ENCODE results near the gene ABCF2. TPM values are rescaled to one million over a fixed set of nuclear protein-coding genes. Genes with fewer than 3 reads are reported as not detected.

Gene ABCF2
- total RNA-seq, 1 experiment from 2014 or later, result 63.7 TPM

GRCh38 chr7:151210087-151210854, 16.7 kb downstream of the ABCF2 start, which contains the start of gene H2BK1:
Gene H2BK1, minus strand, starts transcription at chr7:151210488. Its CDS starts 170 bp downstream, at chr7:151210318.
- ATAC-seq (no peak), DNase-seq (ENCODE audit: low read depth, low spot score) (no peak)
- H4K20me1 ChIP-seq (ENCODE audit: insufficient read depth), result no peaks in the 10 kb centered on the region
- POLR2A ChIA-PET, result no interaction called here
- H3K4me2 ChIP-seq (ENCODE audit: low read length), result no peak within 1 kb of the TSS
- H3K27ac ChIP-seq (ENCODE audit: low read depth, low read length), result no peak within 1 kb of the TSS
- no peaks in the 10 kb centered on the region for H3K4me1 ChIP-seq (ENCODE audit: control insufficient read depth in 1 of 2, insufficient read depth in 2 of 2, low read length in 2 of 2)
- CTCF ChIA-PET, result no interaction called here
- no peaks in the 10 kb centered on the region for H3K27me3 ChIP-seq (ENCODE audit: insufficient read depth, low read length)
- intact Hi-C loops (cut with micrococcal nuclease), result no loop called here
- H2AFZ ChIP-seq (ENCODE audit: low read depth, low read length, poor library complexity, severe bottlenecking), result no peak within 1 kb of the TSS
- no peak within 1 kb of the TSS for H3K9ac ChIP-seq (ENCODE audit: low read length)
- peaks cover 14 to 25% of the 10 kb centered on the region in 2 experiments; a peak in 3 of 4 replicates for H3K36me3 ChIP-seq (ENCODE audit: control insufficient read depth in 1 of 2, insufficient read depth in 2 of 2, low read length in 2 of 2)
- TF ChIP-seq ZFX (IDR thresholded peaks at IDR 0.05) (no peak), CEBPB (IDR thresholded peaks at IDR 0.05; ENCODE audit: low read depth) (no peak), SRF (IDR thresholded peaks at IDR 0.05; ENCODE audit: low read depth) (no peak), FOSL1 (IDR thresholded peaks at IDR 0.05; ENCODE audit: low read depth) (no peak), CTCF (IDR thresholded peaks at IDR 0.05 in 2 of 3, conservative IDR thresholded peaks at IDR 0.05 in 1 of 3; ENCODE audit: borderline replicate concordance in 1 of 3, insufficient read depth in 1 of 3, low read depth in 2 of 3, low read length in 2 of 3) (no peak), ZNF274 (IDR thresholded peaks at IDR 0.05; ENCODE audit: low read depth, low read length) (no peak), SP1 (IDR thresholded peaks at IDR 0.05; ENCODE audit: low read depth) (no peak), EZH2phosphoT487 (IDR thresholded peaks at IDR 0.05; ENCODE audit: borderline replicate concordance) (no peak), JUND (IDR thresholded peaks at IDR 0.05) (no peak), ZBTB33 (IDR thresholded peaks at IDR 0.05; ENCODE audit: extremely low read depth, insufficient replicate concordance, low read length) (no peak)
- no peaks in the 10 kb centered on the region for H3K9me2 ChIP-seq (ENCODE audit: insufficient read depth)
- no peak within 1 kb of the TSS for H3K4me3 ChIP-seq (replicated peaks in 1 of 2; ENCODE audit: low read depth in 1 of 2, low read length in 2 of 2)
- no TSS peak for BruUV-seq (replicated peaks)
- no peaks in the 10 kb centered on the region for H3K9me3 ChIP-seq (ENCODE audit: control insufficient read depth in 1 of 2, insufficient read depth in 1 of 2, low read depth in 1 of 2, low read length in 2 of 2)
- no peaks in the 10 kb centered on the region for H3K79me2 ChIP-seq (ENCODE audit: insufficient read depth, low read length)
- RAD21 ChIA-PET (ENCODE audit: low non-redundant PET in 1 of 2, low total read pairs in 2 of 2, uncharacterized antibody in 2 of 2, unreplicated experiment in 2 of 2), result no interaction called here
